K562 (cell line): Measurements from ENCODE around the gene TAS2R40. TPM values are rescaled to one million over a fixed set of nuclear protein-coding genes. Genes with fewer than 3 reads are reported as not detected.

Experiments
- ATAC-seq: fragments of 200-7000 bp; cut with Tn5 transposase; 3 replicates; pipeline ENCODE4 v1.9.1; 2020; ENCODE audit warnings: moderate library complexity
- BruUV-seq: library from RNA; stranded (reverse); fragments of 400-500 nt; replicated peaks from 2 replicates; lab custom pipeline; 2021; lab: Mats Ljungman, UMichigan
- CTCF ChIA-PET: fragments of 300-600 bp; formaldehyde crosslinking; extraction: SDS; loops from one replicate; lab custom pipeline; 2021; ENCODE audit warnings: low intra/inter-chr PET ratio; lab: Yijun Ruan, JAX
- POLR2A ChIA-PET: fragments of 300-600, 350-650 bp; sonication (Branson Sonifier 250); formaldehyde crosslinking; extraction: SDS; loops from one replicate; lab custom pipeline; 2021; ENCODE audit warnings: antibody characterized with exemption, inconsistent platforms; lab: Yijun Ruan, JAX
- DNase-seq, 4 experiments: peaks; one replicate each; pipeline versions ENCODE4 v3.0.0 to v3.0.0-alpha.2; 2011 to 2018; ENCODE audit warnings: low spot score in 3 of 4, mixed read lengths in 3 of 4; ENCODE audit errors: extremely low read depth in 1 of 4
- FAIRE-seq: peaks from 2 replicates; lab custom pipeline; 2011; peaks lifted over from hg19 to GRCh38; lab: Jason Lieb, UNC
- H2AFZ ChIP-seq: 2 replicates; pipeline ENCODE4 v1.6.0; 2011; ENCODE audit warnings: low read depth, low read length, control low read depth, inconsistent platforms
- H3K27ac ChIP-seq: fragments of 200-600 bp; 3 replicates; pipeline ENCODE4 v1.8.0; 2011; ENCODE audit warnings: low read depth, mild to moderate bottlenecking, control low read depth, inconsistent platforms, low read length, moderate library complexity, mixed read lengths; ENCODE audit errors: extremely low read depth
- H3K27me3 ChIP-seq, 2 experiments: fragments of 300-600 bp in 1 of 2; 2 replicates in 1 of 2; 3 replicates in 1 of 2; pipeline versions ENCODE4 v1.6.0 to v1.8.0; 2011; ENCODE audit warnings: inconsistent platforms in 2 of 2, low read length in 2 of 2, mild to moderate bottlenecking in 1 of 2, mixed read lengths in 1 of 2, moderate library complexity in 1 of 2; ENCODE audit not compliant: control insufficient read depth in 2 of 2, insufficient read depth in 2 of 2
- H3K36me3 ChIP-seq: fragments of 300-600 bp; 3 replicates; pipeline ENCODE4 v1.8.0; 2011; ENCODE audit warnings: mild to moderate bottlenecking, low read length, inconsistent platforms; ENCODE audit not compliant: control insufficient read depth, insufficient read depth
- H3K4me1 ChIP-seq, 2 experiments: fragments of 200-600 bp in 1 of 2; replicated peaks in 1 of 2; 2 replicates in 1 of 2; 3 replicates in 1 of 2; pipeline versions ENCODE4 v1.5.1 to v1.8.0; 2011; ENCODE audit warnings: inconsistent platforms in 2 of 2, low read length in 2 of 2, mild to moderate bottlenecking in 1 of 2, mixed read lengths in 1 of 2, moderate library complexity in 1 of 2; ENCODE audit not compliant: control insufficient read depth in 2 of 2, insufficient read depth in 2 of 2
- H3K4me2 ChIP-seq: 2 replicates; pipeline ENCODE4 v1.6.1; 2011; ENCODE audit warnings: low read length, control low read depth, inconsistent platforms, mixed read lengths; ENCODE audit not compliant: insufficient read depth
- H3K4me3 ChIP-seq: fragments of 200-600 bp; sonication (generic), shearing (Covaris generic); 2 replicates; pipeline ENCODE4 v1.5.1; 2016; ENCODE audit warnings: control low read depth, inconsistent platforms
- H3K79me2 ChIP-seq: fragments of 200-600 bp; 3 replicates; pipeline ENCODE4 v1.8.0; 2011; ENCODE audit warnings: low read length, inconsistent platforms; ENCODE audit not compliant: control insufficient read depth, insufficient read depth
- H3K9ac ChIP-seq, 2 experiments: 2 replicates each; pipeline versions ENCODE4 v1.6.0 to v1.6.1; 2011; ENCODE audit warnings: low read depth in 2 of 2, low read length in 2 of 2, control low read depth in 1 of 2, inconsistent platforms in 1 of 2, mild to moderate bottlenecking in 1 of 2, mixed read lengths in 1 of 2; ENCODE audit not compliant: insufficient read depth in 1 of 2
- H3K9me1 ChIP-seq: one replicate; pipeline ENCODE4 v1.6.0; 2011; ENCODE audit warnings: inconsistent platforms, mild to moderate bottlenecking, low read length, moderate library complexity; ENCODE audit not compliant: control insufficient read depth, insufficient read depth
- H3K9me3 ChIP-seq: replicated peaks from 2 replicates; pipeline ENCODE4 v1.5.1; 2011; ENCODE audit warnings: low read depth, low read length, inconsistent platforms; ENCODE audit not compliant: control insufficient read depth, insufficient read depth
- H4K20me1 ChIP-seq: replicated peaks from 2 replicates; pipeline ENCODE4 v1.6.1; 2011; ENCODE audit warnings: low read length, inconsistent platforms, mixed read lengths; ENCODE audit not compliant: control insufficient read depth, insufficient read depth
- CHD4 ChIP-seq: fragments of 200-600 bp; sonication (generic); IDR thresholded peaks from 3 replicates; pipeline ENCODE4 v1.6.1; 2012; ENCODE audit warnings: low read depth, mild to moderate bottlenecking, mixed read lengths, low read length, inconsistent platforms; ENCODE audit not compliant: insufficient read depth, insufficient replicate concordance, poor library complexity, severe bottlenecking
- ESRRA ChIP-seq: fragments of 450-650 bp; IDR thresholded peaks from 2 replicates; pipeline ENCODE4 v1.6.1; 2014; ENCODE audit warnings: low read depth, mild to moderate bottlenecking, moderate library complexity, borderline replicate concordance
- PRDM10 ChIP-seq: fragments of 450-650 bp; IDR thresholded peaks from 2 replicates; pipeline ENCODE4 v1.6.1; 2018; ENCODE audit not compliant: partially characterized antibody
- RCOR1 ChIP-seq, 2 experiments: IDR thresholded peaks; 2 replicates each; pipeline ENCODE4 v1.6.1; 2012; ENCODE audit warnings: low read depth in 2 of 2, low read length in 2 of 2, borderline replicate concordance in 1 of 2, improper control_type of control experiment in 1 of 2
- SAFB ChIP-seq: fragments of 200-400 bp; formaldehyde crosslinking; IDR thresholded peaks from 2 replicates; pipeline ENCODE4 v1.6.1; 2017; ENCODE audit warnings: low read depth, low read length, borderline replicate concordance
- SOX6 ChIP-seq: fragments of 450-650 bp; IDR thresholded peaks from 2 replicates; pipeline ENCODE4 v1.6.1; 2014; ENCODE audit warnings: mild to moderate bottlenecking
- TSC22D4 ChIP-seq: fragments of 450-650 bp; IDR thresholded peaks from 2 replicates; pipeline ENCODE4 v1.6.1; 2016; ENCODE audit warnings: missing genetic modification characterization, missing biosample characterization, control low read depth
- ZKSCAN8 ChIP-seq: fragments of 200-800 bp; sonication (Bioruptor generic); IDR thresholded peaks from 2 replicates; pipeline ENCODE4 v1.6.1; 2016; ENCODE audit warnings: missing genetic modification characterization, missing compliant biosample characterization
- ZNF274 ChIP-seq: IDR thresholded peaks from 2 replicates; pipeline ENCODE4 v1.6.1; 2011; ENCODE audit warnings: low read depth, mild to moderate bottlenecking, low read length, moderate library complexity, borderline replicate concordance
- ZNF431 ChIP-seq: sonication (generic); formaldehyde crosslinking; IDR thresholded peaks from 2 replicates; pipeline ENCODE4 v1.8.0; 2022; ENCODE audit warnings: mild to moderate bottlenecking, missing genetic modification reagents
- ZNF592 ChIP-seq: fragments of 450-650 bp; IDR thresholded peaks from 2 replicates; pipeline ENCODE4 v1.6.1; 2017; ENCODE audit warnings: antibody characterized with exemption, mild to moderate bottlenecking
- WGBS: fragments of 100-300 bp; shearing (Covaris generic); methylation state at CpG from one replicate; pipeline ENCODE4 v1.1.6; 2016; ENCODE audit warnings: low coverage, mixed read lengths; ENCODE audit not compliant: insufficient coverage; ENCODE audit errors: missing lambda C conversion rate; 5-methylcytosine and 5-hydroxymethylcytosine counted together
- in situ Hi-C: fragments of 300-500 bp; cut with MboI; formaldehyde crosslinking; loops from 4 replicates; pipeline ENCODE4 v1.15.0; 2018; ENCODE audit warnings: inconsistent platforms, mixed read lengths
- intact Hi-C: fragments of 100-400 bp; cut with micrococcal nuclease; formaldehyde crosslinking; loops from 2 replicates; pipeline ENCODE4 v1.14.2; 2022
- polyA plus RNA-seq, 8 experiments: library from polyadenylated mRNA; depleted of rRNA in 4 of 8; stranded (reverse) in 5 of 8; unstranded in 3 of 8; fragments of >200 nt; fragmentation: Nextera tagmentation in 2 of 8; fragmentation: Illumina TruSeq in 1 of 8; extraction: Ambion mirVana in 2 of 8; extraction: Trizol in 1 of 8; gene quantifications; 2 replicates each; pipeline versions ENCODE4 v1.2.1 to v1.2.3, GENCODE V29; 2011 to 2014; ENCODE audit warnings: inconsistent platforms in 1 of 8, missing spikeins in 1 of 8
- total RNA-seq, 7 experiments: library from RNA; depleted of rRNA in 6 of 7; stranded (reverse); fragments of >200 nt in 6 of 7; fragmentation: Illumina TruSeq in 2 of 7; extraction: Trizol in 2 of 7; gene quantifications; 2 replicates each; pipeline versions ENCODE4 v1.2.1 to v1.2.3, GENCODE V29; 2011 to 2021; ENCODE audit warnings: low replicate concordance in 1 of 7
- TF ChIP-seq, protein P1 (sequence below): fragments of 250-450 bp; sonication (Bioruptor Pico); IDR thresholded peaks from 2 replicates; pipeline ENCODE4 v1.5.1; 2021; ENCODE audit warnings: mild to moderate bottlenecking

The TAS2R40 gene
- total and polyA plus RNA-seq, 9 of the 15 experiments (the other 6 are each of a cell fraction or from before 2014, with no cell fraction given), result not detected

DNA sequence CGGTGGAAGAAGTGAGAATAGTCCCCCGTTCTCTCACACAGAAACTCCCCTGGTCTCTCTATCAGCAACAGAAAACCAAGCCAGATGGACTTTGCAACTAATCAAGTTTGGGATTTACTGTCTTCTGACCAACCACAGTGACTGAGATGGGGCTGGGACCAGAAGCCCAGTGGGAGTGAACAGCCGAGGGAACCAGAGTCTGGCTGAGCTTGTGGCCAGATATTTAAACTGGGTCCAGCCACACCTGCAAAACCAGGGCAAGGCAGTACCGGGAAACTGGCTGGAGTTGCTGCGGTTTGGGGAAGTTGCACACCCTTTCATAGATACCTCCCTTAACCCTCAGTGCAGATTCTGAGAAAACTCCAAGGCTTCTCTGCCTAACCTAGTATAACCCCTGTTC is 47.4 kb downstream of the TAS2R40 start:
- peaks cover 9% of the 10 kb centered on the region for H3K9me1 ChIP-seq
- 33% methylated on average over 5 of the region's 5 CpGs for WGBS
- H2AFZ ChIP-seq, result no peak overlapping the region
- H3K4me1 ChIP-seq, result peaks cover 15 to 18% of the 10 kb centered on the region in 2 experiments
- no peaks in the 10 kb centered on the region for H3K9me3 ChIP-seq
- peaks cover 13% of the 10 kb centered on the region for H3K79me2 ChIP-seq
- H3K27ac ChIP-seq, result no peak overlapping the region
- ChIA-PET POLR2A (interaction anchor here (0.6 to 1.3 kb wide), 6 partner anchors 9 to 157 kb away, joined by 3 to 4 read pairs (median 4); partner anchors contain the start of gene CASP2), CTCF (no interaction called here)
- BruUV-seq, result no TSS peak
- ATAC-seq (peak; percentile 43), DNase-seq (peak in 2 of 4 experiments; percentile 6 to 30), FAIRE-seq (no peak)
- no peak overlapping the region for H3K4me3 ChIP-seq
- no peaks in the 10 kb centered on the region for H3K27me3 ChIP-seq
- H3K4me2 ChIP-seq, result no peak overlapping the region
- 0 out of 2 replicates have a peak, but pooled peaks cover 4% of the 10 kb centered on the region for H4K20me1 ChIP-seq
- intact Hi-C loops, result loop anchor here (2.0 kb wide), 1 partner anchor 36 kb away; no protein-coding TSS in a partner anchor
- H3K36me3 ChIP-seq, result peaks cover 58% of the 10 kb centered on the region
- in situ Hi-C loops, result no loop called here
- peak overlapping the region in 1 of 2 experiments; percentile 59; a peak in 1 of 4 replicates for H3K9ac ChIP-seq
- TF ChIP-seq TSC22D4, result no peak
- no peak for TF ChIP-seq PRDM10
- TF ChIP-seq RCOR1 (IDR thresholded peaks at IDR 0.05; ENCODE audit: borderline replicate concordance in 1 of 2, low read depth in 2 of 2, low read length in 2 of 2), result 0 out of 4 replicates have a peak, but pooled peaks of 1 of the 2 experiments have one; percentile 18
- no peak for TF ChIP-seq ZKSCAN8 (CRISPR knock-in tag)
- TF ChIP-seq SOX6, result peak; percentile 15; the same call in 1 of the 2 replicates
- TF ChIP-seq CHD4, result no peak
- no peak for TF ChIP-seq ZNF431 (CRISPR knock-in tag)
- TF ChIP-seq SAFB, result no peak
- TF ChIP-seq, protein P1, sequence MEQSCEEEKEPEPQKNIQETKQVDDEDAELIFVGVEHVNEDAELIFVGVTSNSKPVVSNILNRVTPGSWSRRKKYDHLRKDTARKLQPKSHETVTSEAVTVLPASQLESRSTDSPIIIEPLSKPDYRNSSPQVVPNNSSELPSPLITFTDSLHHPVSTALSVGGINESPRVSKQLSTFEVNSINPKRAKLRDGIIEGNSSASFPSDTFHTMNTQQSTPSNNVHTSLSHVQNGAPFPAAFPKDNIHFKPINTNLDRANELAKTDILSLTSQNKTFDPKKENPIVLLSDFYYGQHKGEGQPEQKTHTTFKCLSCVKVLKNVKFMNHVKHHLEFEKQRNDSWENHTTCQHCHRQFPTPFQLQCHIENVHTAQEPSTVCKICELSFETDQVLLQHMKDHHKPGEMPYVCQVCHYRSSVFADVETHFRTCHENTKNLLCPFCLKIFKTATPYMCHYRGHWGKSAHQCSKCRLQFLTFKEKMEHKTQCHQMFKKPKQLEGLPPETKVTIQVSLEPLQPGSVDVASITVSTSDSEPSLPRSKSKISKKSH (CRISPR knock-in tag), result no peak
- peak; percentile 44; the same call in 1 of the 2 replicates for TF ChIP-seq ESRRA
- TF ChIP-seq ZNF592, result no peak
- TF ChIP-seq ZNF274, result 0 out of 2 replicates have a peak, but pooled peaks have one; percentile 39
